Thoracic aorta (tissue), 2 donors: ENCODE data around the gene SLC22A16. TPM values are rescaled to one million over a fixed set of nuclear protein-coding genes. Genes with fewer than 3 reads are reported as not detected.
"Not testable (repeated sequence)": the region's sequence is repeated elsewhere in the genome, so short reads cannot be mapped to it uniquely, and the experiment has no call there.

ENCODE experiments used
- ATAC-seq: fragments of 150-250 bp; one replicate; pipeline ENCODE4 v1.8.0; 2017; ENCODE audit warnings: low read depth; ENCODE audit not compliant: insufficient number of reproducible peaks, low FRiP score
- DNase-seq: peaks from one replicate; pipeline ENCODE4 v3.0.0-alpha.2; 2020; ENCODE audit warnings: low spot score
- H3K27ac ChIP-seq, 2 donors: fragments of 200-600 bp; sonication (generic); 1 replicate in 1 of 2; 2 replicates in 1 of 2; pipeline ENCODE4 v1.5.1; 2016; ENCODE audit warnings: mild to moderate bottlenecking in 2 of 2, moderate library complexity in 2 of 2
- H3K27me3 ChIP-seq: fragments of 200-600 bp; sonication (generic); replicated peaks from 2 replicates; pipeline ENCODE4 v1.6.0; 2016; ENCODE audit warnings: mild to moderate bottlenecking; ENCODE audit not compliant: insufficient read depth
- H3K36me3 ChIP-seq: fragments of 200-600 bp; sonication (generic); one replicate; pipeline ENCODE4 v1.5.1; 2016
- H3K4me1 ChIP-seq, 2 donors: fragments of 200-600 bp; sonication (generic); 1 replicate in 1 of 2; 2 replicates in 1 of 2; pipeline versions ENCODE4 v1.5.1 to v1.6.0; 2016; ENCODE audit warnings: low read depth in 2 of 2, mild to moderate bottlenecking in 1 of 2; ENCODE audit not compliant: control insufficient read depth in 1 of 2
- H3K4me3 ChIP-seq: fragments of 200-600 bp; sonication (generic); 2 replicates; pipeline ENCODE4 v1.5.1; 2016; ENCODE audit warnings: mild to moderate bottlenecking
- H3K9me3 ChIP-seq: fragments of 200-600 bp; sonication (generic); 2 replicates; pipeline ENCODE4 v1.5.1; 2016
- total RNA-seq, 2 donors: library from RNA; depleted of rRNA; stranded (reverse); fragments of >200 nt; gene quantifications; one replicate each; pipeline versions ENCODE4 v1.1.0 to v1.2.3, GENCODE V29; 2016
- TF ChIP-seq, protein P1 (sequence below): fragments of 200-600 bp; sonication (generic); IDR thresholded peaks from one replicate; pipeline ENCODE4 v1.5.1; 2019; ENCODE audit warnings: antibody characterized with exemption

SLC22A16 gene
- total RNA-seq, 2 donors from 2014 or later: 3.8 TPM; not detected in 1

DNA sequence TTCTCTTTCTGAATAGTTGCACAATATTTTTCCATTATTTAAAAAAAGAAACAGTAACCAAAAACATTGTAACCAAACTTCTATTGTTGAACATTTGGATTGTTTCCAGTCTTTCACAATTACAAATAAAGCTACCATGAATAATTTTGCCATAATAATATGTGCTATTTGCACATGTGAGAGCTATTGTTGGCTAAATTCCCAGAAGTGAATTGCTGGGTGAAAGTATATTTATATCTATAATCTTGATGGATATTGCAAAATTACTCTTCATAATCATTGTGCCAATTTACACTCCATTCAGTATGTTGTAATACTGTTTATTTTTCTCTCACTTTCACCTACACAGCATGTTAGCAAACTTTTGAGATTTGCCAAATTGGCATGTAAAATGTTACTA is 36.6 kb upstream of the SLC22A16 start:
- H3K36me3 ChIP-seq: no peaks in the 10 kb centered on the region
- no peak overlapping the region for H3K4me3 ChIP-seq
- ATAC-seq (no peak), DNase-seq (no peak)
- no peak overlapping the region for H3K27ac ChIP-seq
- no peaks in the 10 kb centered on the region for H3K27me3 ChIP-seq
- peaks cover 0 to 4% of the 10 kb centered on the region in 2 donors for H3K4me1 ChIP-seq
- H3K9me3 ChIP-seq: no peaks in the 10 kb centered on the region
- TF ChIP-seq, protein P1, sequence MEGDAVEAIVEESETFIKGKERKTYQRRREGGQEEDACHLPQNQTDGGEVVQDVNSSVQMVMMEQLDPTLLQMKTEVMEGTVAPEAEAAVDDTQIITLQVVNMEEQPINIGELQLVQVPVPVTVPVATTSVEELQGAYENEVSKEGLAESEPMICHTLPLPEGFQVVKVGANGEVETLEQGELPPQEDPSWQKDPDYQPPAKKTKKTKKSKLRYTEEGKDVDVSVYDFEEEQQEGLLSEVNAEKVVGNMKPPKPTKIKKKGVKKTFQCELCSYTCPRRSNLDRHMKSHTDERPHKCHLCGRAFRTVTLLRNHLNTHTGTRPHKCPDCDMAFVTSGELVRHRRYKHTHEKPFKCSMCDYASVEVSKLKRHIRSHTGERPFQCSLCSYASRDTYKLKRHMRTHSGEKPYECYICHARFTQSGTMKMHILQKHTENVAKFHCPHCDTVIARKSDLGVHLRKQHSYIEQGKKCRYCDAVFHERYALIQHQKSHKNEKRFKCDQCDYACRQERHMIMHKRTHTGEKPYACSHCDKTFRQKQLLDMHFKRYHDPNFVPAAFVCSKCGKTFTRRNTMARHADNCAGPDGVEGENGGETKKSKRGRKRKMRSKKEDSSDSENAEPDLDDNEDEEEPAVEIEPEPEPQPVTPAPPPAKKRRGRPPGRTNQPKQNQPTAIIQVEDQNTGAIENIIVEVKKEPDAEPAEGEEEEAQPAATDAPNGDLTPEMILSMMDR: no peak

DNA sequence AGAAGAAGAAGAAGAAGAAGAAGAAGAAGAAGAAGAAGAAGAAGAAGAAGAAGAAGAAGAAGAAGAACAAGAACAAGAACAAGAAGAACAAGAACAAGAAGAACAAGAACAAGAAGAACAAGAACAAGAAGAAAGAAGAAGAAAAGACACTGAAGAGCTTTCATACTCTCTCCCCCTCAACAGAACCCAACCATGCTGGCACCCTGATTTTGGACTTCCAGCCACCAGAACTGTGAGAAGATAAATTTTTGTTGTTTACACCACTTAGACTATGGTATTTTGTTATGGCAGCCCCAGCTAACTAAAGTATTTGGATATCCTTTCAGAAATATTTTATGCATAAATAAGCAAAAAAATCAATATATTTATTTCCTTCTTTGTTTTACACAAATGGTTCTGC is 36.1 kb upstream of the SLC22A16 start:
- H3K27ac ChIP-seq, DNase-seq, H3K36me3 ChIP-seq, H3K4me3 ChIP-seq, H3K9me3 ChIP-seq, H3K27me3 ChIP-seq, H3K4me1 ChIP-seq, ATAC-seq: not testable (repeated sequence)

DNA sequence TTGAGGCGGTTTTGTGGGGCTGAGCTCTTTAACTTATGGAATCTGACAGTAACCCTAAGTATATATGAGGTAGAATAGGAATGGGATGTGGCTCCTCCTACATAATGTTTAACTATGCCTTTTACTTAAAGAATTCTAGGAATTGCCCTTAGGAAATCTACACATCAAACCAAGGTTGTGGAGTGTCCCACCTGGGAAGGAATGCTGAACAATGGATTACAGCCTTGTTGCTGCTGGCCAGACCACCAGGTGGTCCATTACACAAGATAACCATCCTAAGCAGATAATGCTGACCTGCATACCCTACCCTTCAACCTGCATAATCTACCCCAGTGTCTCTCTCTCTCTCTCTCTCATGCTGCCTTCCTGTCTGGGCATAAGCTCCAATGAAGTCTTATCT is 35.0 kb upstream of the SLC22A16 start:
- H3K9me3 ChIP-seq: no peaks in the 10 kb centered on the region
- peaks cover 0 to 4% of the 10 kb centered on the region in 2 donors for H3K4me1 ChIP-seq
- TF ChIP-seq, protein P1: no peak
- no peaks in the 10 kb centered on the region for H3K27me3 ChIP-seq
- no peak for ATAC-seq
- DNase-seq: no peak
- no peak overlapping the region for H3K27ac ChIP-seq
- H3K36me3 ChIP-seq: no peaks in the 10 kb centered on the region
- H3K4me3 ChIP-seq: no peak overlapping the region

DNA sequence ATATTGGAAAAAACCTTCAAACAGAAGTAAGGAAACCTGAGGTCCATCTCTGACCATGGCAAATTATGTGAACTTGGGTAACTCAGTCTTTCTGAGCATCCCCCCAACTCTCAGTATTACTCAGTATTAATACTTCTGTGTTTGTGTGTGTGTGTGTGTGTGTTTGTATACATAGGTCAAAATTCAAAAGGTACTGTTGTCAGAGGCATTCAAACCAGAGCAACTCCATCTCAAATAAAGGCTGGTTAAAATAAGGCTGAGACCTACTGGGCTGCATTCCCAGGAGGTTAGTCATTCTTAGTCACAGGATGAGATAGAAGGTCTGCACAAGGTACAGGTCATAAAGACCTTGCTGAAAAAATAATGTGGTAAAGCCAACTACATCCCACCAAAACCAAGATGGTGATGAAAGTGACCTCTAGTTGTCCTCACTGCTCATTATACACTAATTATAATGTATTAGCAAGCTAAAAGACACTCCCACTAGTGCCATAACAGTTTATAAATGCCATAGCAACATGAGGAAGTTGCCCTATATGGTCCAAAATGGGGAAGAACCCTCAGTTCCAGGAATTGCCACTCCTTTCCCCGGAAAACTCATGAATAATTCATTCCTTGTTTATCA is 33.3 kb upstream of the SLC22A16 start:
- no peaks in the 10 kb centered on the region for H3K27me3 ChIP-seq
- no peaks in the 10 kb centered on the region for H3K9me3 ChIP-seq
- H3K4me1 ChIP-seq: peaks cover 0 to 4% of the 10 kb centered on the region in 2 donors
- ATAC-seq (no peak), DNase-seq (no peak)
- H3K27ac ChIP-seq: no peak overlapping the region
- no peaks in the 10 kb centered on the region for H3K36me3 ChIP-seq
- TF ChIP-seq, protein P1: no peak
- no peak overlapping the region for H3K4me3 ChIP-seq

DNA sequence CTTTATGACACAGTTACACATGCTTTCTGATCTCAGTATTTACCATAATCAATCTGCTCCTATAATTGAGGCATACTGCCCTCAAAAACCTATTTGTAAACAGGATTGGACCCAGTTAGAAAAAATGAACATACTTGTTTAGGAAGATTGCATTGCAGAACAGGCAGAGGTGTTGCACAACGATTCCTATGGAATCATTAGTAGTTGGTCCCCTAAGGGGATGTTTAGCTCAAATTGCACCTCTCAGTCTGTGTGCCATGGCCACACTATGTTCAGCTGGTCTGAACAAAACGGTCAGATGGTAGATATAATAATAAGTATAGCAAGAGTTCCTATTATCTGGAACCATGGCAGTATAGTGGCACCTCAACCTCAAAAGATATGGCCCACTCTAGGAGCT is 28.5 kb upstream of the SLC22A16 start:
- not testable (repeated sequence) for H3K9me3 ChIP-seq, H3K27me3 ChIP-seq, H3K36me3 ChIP-seq, H3K4me1 ChIP-seq, DNase-seq, ATAC-seq, H3K4me3 ChIP-seq, H3K27ac ChIP-seq

DNA sequence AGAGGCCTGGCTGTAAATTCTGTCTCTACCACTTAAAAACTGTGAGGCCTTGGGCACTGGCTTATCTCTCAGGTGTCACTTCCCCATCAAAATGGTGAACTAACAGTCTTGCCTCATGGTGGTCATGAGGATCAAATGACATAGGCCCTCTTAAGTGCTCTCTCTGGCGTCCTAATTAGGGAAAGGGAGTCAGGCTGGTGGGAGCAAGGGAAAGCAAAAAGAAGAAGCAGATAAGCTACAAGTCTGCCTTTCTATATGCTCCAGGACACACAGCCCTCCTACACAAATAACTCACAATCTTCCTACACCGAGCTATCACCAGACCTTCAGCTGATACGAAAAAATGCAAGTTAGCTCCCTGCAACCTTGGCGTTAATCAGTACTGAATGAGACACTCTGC is 19.5 kb upstream of the SLC22A16 start:
- TF ChIP-seq, protein P1: no peak
- no peak for DNase-seq
- no peak for ATAC-seq

More for the DNA sequence above, 19.5 kb upstream of the SLC22A16 start:
- H3K4me3 ChIP-seq: no peak overlapping the region
- no peaks in the 10 kb centered on the region for H3K36me3 ChIP-seq
- H3K9me3 ChIP-seq: no peaks in the 10 kb centered on the region
- H3K27me3 ChIP-seq: no peaks in the 10 kb centered on the region
- peaks cover 0 to 7% of the 10 kb centered on the region in 2 donors for H3K4me1 ChIP-seq
- H3K27ac ChIP-seq: no peak overlapping the region
